Mononuclear cell (primary cell): Measurements from ENCODE around the gene TBC1D4. TPM values are rescaled to one million over a fixed set of nuclear protein-coding genes. Genes with fewer than 3 reads are reported as not detected.
"Not testable (repeated sequence)": the region's sequence is repeated elsewhere in the genome, so short reads cannot be mapped to it uniquely, and the experiment has no call there.

Experiments
- H3K27me3 ChIP-seq: 2 replicates; pipeline ENCODE4 v1.6.0; 2011; ENCODE audit warnings: low read length, control low read depth; ENCODE audit not compliant: insufficient read depth
- H3K4me1 ChIP-seq: 2 replicates; pipeline ENCODE4 v1.5.1; 2011; ENCODE audit warnings: mild to moderate bottlenecking, low read length, control low read depth; ENCODE audit not compliant: insufficient read depth
- H3K4me3 ChIP-seq: 2 replicates; pipeline ENCODE4 v1.5.1; 2011; ENCODE audit warnings: mild to moderate bottlenecking, low read length, moderate library complexity
- H3K9me3 ChIP-seq: 2 replicates; pipeline ENCODE4 v1.5.1; 2011; ENCODE audit warnings: low read depth, mild to moderate bottlenecking, control low read depth, low read length
- total RNA-seq: library from RNA; depleted of rRNA; stranded (reverse); fragments of >200 nt; gene quantifications from one replicate; pipeline ENCODE4 v1.2.3, GENCODE V29; 2012

Gene TBC1D4
- total RNA-seq, 1 donor = 34.5 TPM

DNA sequence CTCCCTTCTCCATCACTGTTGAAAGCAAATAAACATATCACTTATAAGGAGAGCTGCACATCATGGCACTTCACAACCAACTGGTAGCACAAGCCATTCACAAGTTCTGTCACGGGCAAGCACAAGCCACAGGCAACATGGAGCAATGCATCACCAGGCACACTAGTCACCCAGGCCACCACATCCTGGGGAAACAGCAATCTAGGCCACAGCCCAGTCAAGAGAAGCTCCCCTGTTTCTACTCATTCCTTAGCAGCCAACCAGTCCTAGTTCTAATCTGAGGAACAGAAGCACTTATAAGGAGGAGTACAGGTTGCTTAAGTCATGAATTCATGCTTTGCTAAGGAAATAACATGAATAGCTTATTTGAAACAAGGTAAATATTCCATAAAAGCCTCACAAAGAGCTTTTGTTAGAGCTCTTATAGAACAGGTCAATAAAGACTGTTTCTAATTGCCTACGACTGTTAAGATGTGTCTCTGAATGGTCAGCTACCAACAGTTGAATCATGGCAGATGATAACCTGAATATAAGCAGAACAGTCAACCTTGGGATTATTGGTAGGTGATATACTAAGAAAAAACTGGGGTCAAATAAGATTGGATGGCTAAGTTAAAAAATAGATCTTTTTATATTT is 169.0 kb downstream of the TBC1D4 start:
- Histone ChIP-seq H3K4me1 (peaks cover 9% of the 10 kb centered on the region), H3K9me3 (no peaks in the 10 kb centered on the region), H3K27me3 (no peaks in the 10 kb centered on the region), H3K4me3 (no peak overlapping the region)

DNA sequence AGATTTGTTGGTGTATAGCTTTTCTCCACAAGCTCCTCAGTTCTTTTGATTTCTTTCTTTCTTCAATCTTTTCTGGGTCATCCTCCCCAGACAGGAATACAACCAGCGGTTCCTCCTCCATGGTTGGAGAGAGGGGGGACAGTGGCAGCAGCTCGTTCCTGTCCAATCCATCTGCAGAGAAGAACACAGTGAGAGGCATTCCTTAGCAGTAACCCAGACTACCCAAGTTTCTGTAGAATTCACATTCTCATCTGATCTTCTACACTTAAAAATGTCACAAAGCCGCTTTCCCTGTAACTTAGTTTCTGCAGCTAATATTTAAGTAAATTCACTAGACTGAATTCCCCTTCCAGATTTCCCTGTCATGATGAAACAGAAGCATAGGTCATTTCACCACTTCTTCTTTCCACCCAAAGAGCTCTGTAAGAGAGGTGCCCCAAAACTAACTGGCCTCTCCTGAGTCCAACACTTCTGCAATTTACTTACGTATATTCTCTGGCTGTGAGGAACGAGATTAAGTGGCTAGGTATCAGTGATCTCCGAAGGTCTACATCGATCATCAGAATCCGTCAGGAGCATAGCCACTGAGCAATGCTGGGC is 171.9 kb downstream of the TBC1D4 start:
- H3K4me3 ChIP-seq = no peak overlapping the region
- no peaks in the 10 kb centered on the region for H3K9me3 ChIP-seq
- H3K27me3 ChIP-seq = no peaks in the 10 kb centered on the region
- H3K4me1 ChIP-seq = peaks cover 5% of the 10 kb centered on the region

DNA sequence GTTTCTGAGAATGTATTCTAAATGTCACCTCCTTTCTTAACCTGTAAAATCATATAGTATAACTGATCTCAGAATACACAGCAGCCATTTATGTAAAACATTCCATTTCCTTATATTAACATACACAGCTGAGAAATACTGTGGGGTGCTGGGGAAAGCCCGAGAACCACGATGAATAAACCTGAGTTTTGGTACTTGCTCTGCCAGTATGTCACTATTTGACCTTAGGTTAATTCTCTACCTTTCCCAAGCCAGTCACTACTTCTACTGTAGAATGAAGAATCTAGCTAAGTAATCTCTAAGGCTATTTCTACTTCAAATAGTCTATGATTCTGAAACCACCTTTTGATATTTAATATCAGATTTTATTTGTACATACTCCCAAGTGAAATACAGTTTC is 173.7 kb downstream of the TBC1D4 start:
- H3K4me1 ChIP-seq = peaks cover 5% of the 10 kb centered on the region
- no peaks in the 10 kb centered on the region for H3K9me3 ChIP-seq
- H3K4me3 ChIP-seq = no peak overlapping the region
- H3K27me3 ChIP-seq = no peaks in the 10 kb centered on the region

DNA sequence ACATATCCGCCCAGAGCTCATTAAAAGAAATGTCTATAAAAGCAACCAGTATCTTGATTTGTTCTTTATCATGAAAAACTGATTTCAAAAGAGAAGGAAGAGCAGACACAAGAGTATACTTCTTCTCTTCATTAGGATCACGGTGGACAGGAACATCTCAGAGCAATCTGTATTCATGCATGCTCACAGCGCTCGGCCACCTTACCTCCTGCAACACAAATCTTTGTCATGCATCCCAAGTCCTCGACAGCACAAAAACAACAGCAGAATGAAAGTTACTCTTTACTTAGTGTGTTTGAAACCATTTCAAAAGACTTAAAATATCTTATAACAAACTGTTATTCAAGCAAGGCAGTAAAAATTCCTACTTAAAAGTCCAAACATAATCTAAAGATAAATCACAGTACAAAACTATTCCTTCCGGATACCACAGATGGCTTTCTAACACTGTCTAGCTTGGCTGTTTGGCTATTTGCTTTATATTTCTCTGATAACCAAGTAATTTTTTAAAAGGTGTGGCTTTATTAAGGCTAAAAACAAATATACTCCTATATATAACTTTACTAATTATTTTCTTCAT is 174.5 kb downstream of the TBC1D4 start:
- Histone ChIP-seq H3K4me3 (no peak overlapping the region), H3K4me1 (no peaks in the 10 kb centered on the region), H3K27me3 (no peaks in the 10 kb centered on the region), H3K9me3 (no peaks in the 10 kb centered on the region)

DNA sequence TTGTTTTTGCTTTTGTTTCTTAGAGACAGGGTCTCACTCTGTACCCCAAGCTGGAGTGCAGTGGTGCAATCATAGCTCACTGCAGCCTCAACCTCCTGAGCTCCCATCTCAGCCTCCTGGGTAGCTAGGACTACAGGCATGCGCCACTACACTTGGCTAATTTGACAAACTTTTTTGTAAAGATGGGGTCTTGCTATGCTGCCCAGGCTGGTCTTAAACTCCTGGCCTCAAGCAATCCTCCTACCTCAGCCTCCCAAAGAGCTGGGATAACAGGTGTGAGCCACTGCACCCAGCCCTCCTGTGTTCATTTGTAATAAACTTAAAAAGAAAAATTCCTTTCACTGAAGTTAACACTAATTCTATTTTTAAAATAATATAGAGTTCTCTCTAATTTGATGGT is 175.0 kb downstream of the TBC1D4 start:
- not testable (repeated sequence) for H3K4me3 ChIP-seq

DNA sequence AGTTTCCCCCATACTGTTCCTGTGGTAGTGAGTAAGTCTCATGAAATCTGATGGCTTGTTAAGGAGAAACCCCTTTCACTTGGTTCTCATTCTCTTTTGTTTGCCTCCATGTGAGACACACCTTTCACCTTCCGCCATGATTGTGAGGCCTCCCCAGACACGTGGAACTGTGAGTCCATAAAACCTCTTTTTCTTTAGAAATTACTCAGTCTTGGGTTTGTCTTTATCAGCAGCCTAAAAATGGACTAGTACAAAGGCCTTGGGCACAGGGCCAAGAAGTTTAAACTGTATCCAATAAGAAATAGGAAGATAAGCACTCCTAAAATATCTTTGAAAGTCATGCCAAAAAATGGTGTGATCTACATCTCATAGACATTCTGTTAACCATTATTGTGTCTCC is 176.9 kb downstream of the TBC1D4 start:
- Histone ChIP-seq H3K27me3 (no peaks in the 10 kb centered on the region), H3K9me3 (no peaks in the 10 kb centered on the region), H3K4me1 (no peaks in the 10 kb centered on the region), H3K4me3 (no peak overlapping the region)

More for the DNA sequence above, 175.0 kb downstream of the TBC1D4 start:
- not testable (repeated sequence) for H3K9me3 ChIP-seq, H3K27me3 ChIP-seq, H3K4me1 ChIP-seq

DNA sequence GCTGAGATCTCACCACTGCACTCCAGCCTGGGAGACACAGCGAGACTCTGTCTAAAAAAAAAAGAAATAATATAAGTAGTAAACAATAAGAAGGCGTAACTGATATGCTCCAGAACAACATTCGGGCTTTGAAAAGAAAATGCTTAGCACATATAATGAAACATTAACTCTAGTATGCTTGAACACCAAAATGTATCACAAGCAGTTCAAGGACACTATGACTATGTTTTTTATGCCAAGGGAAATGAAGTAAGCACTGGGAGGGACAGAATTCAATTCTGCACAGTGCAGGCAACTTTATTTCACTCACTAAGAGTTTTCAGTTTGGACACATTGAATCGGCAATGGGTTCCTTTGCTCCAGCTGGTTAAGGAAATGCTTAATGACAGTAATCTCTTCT is 178.7 kb downstream of the TBC1D4 start:
- H3K4me1 ChIP-seq = no peaks in the 10 kb centered on the region
- no peaks in the 10 kb centered on the region for H3K27me3 ChIP-seq
- no peaks in the 10 kb centered on the region for H3K9me3 ChIP-seq
- no peak overlapping the region for H3K4me3 ChIP-seq

DNA sequence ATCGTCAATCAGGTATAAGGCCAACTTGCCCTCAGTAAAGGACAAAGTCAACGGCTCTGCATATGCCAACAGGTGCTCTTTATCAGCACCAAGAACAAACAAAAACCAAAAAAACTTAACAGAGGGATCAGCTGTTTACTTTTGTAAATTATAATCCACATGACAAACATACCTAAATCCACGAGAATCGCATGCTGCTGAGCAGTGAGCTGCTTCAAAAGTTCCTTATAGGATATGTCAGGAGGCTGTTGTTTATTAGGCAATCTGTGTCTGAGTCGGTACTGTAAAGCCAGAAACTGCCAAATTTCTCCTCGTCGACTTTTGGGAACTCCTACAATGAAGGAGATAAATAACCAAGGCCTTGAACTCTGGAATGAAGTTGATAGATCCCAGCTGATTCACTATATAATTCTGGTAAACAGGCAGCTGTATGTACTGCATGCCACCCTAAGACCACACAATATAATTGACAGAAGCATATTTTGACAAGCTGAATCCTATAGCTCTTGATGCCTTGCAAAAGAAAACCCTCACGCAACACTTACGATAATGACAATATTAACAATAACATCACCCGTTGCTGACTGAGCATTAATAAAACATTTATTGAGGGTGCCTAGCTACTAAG is 179.8 kb downstream of the TBC1D4 start:
- no peaks in the 10 kb centered on the region for H3K4me1 ChIP-seq
- H3K4me3 ChIP-seq = no peak overlapping the region
- H3K27me3 ChIP-seq = no peaks in the 10 kb centered on the region
- no peaks in the 10 kb centered on the region for H3K9me3 ChIP-seq

DNA sequence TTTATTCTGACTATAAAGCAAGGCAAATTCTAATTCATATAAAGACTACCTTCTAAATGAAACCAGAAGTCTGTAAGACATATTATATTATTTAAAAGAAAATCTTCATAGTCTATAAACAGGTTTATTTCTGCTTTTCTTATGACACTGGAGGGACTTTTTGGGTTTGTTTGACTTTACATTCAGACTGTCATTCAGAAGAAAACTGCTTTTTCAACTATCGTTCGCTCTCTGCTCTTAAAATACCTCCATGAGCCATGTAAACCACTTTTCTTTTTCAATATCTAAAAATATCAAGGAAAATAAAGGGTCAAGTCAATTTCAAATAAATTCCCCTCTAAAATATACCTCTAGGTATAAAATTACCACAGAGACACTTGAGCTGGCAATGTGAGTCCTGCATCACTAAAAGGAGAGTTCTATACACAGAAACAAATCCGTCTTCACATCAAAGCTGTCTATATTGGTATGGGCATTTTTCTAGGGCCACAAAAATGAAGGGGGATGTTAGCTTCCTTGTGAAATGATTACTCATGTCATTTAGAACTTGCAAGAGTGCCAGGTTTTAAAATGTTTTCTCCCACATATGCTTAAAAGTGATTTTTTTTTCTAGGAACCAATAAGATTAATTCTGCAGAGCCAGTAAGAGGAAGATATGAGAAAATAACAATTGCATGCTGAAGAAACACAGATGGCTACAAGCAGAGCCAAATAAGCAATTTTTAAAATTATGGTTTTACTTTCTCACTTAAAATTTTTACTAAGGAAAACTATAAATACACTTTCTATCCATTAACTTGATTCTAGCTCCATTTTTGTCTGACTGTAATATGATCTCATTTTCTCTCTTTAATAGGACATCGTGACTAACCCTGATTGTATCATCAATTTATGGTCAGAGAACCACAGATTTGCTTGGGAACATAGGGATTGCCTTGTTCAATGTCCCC is 181.8 kb downstream of the TBC1D4 start:
- H3K4me1 ChIP-seq = no peaks in the 10 kb centered on the region
- no peaks in the 10 kb centered on the region for H3K9me3 ChIP-seq
- no peaks in the 10 kb centered on the region for H3K27me3 ChIP-seq
- H3K4me3 ChIP-seq = no peak overlapping the region

DNA sequence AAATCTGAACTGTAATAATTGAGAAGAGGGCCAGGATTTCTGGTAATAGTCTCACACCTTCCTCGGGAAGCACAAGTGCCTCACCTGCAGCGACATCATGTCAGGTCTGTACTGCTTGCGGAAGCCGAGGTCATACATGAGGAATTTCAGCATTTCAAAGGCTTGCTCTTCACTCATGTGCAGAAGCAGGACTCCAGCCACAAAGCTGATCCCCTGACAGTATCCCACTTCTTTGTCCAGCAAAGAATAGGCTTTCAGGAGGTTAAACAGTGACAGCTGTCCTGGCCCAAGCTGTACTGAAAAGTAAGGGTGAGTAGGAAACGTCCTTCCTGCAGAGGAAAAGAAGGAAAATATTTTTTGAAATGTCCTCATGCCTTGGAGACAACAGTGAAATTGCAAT is 182.7 kb downstream of the TBC1D4 start:
- no peak overlapping the region for H3K4me3 ChIP-seq
- no peaks in the 10 kb centered on the region for H3K27me3 ChIP-seq
- no peaks in the 10 kb centered on the region for H3K4me1 ChIP-seq
- H3K9me3 ChIP-seq = no peaks in the 10 kb centered on the region

DNA sequence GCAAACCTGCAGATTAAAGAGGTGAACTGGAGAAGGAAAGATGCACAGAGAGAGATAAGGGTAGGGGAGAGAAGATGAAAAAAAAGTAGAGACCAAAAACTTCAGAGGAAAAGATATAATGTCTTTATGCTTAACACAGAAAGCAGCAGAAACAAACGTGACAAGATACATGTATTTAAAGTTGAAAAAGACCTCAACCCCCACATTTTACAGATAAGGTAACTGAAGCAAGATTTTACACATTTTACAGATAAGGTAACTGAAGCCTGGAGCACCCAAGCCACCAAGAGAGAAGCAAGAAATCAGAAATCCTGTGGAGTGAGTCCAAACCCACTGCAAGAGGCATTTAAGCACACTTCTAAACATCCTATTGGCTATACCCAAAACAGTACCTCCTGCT is 185.3 kb downstream of the TBC1D4 start:
- Histone ChIP-seq H3K4me1 (no peaks in the 10 kb centered on the region), H3K27me3 (no peaks in the 10 kb centered on the region), H3K4me3 (no peak overlapping the region), H3K9me3 (no peaks in the 10 kb centered on the region)

DNA sequence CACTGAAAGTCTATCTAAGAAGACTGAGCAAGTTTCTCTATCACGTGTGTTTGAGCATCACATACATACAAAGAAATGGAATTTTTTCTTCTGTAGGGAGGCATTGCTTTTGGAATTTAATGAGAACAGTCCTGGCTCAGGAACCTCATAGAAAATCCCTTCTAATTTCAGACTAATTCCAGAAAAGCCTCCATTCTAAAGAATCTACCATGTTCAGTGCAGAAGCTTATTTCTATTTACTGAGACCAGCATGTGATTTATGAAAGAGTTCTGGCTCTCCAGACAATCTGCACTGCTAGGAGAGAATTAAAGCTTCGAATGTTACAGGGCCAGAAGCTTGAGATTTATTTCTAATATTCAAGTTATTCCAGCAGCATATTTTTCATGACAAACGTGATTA is 186.8 kb downstream of the TBC1D4 start:
- Histone ChIP-seq H3K4me1 (no peaks in the 10 kb centered on the region), H3K9me3 (no peaks in the 10 kb centered on the region), H3K27me3 (no peaks in the 10 kb centered on the region), H3K4me3 (no peak overlapping the region)

DNA sequence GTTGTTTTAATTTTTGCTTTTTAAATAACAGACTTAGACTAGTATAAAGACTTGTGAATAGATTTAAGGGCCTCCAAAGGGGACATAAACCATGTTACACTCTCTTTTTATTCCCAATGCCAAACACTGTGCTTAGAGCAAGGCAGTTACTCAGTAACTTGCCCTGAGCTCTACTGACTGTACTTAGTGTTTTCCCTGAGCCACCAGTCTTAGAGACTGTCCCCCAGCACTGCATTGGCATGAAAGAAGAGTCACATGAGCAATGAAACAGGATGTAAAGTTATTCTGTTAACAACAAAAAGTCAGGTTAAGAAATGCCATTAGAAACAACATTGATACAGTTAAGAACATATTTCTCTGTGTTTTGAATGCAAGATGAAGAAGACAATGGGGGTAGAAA is 187.9 kb downstream of the TBC1D4 start:
- Histone ChIP-seq H3K4me1 (no peaks in the 10 kb centered on the region), H3K4me3 (no peak overlapping the region), H3K9me3 (no peaks in the 10 kb centered on the region), H3K27me3 (no peaks in the 10 kb centered on the region)

DNA sequence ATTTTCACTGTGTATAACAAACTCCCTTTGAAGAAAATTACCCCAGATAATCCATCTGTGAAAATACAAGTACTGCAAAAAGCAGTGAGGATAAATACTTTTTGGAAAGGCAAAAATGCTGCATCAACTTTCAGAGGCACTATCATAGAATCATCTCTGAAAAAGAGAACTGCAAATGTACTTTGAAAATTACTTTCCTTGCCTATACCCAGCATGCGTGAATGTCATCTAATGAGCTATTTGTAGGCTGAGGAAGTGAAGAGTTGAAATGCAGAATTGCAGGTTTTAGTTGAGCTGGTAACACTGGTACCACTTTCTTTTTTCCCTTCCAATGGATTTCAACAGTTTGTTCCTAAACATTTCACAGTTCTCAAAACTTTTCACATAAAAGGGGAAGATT is 196.7 kb downstream of the TBC1D4 start:
- no peak overlapping the region for H3K4me3 ChIP-seq
- no peaks in the 10 kb centered on the region for H3K9me3 ChIP-seq
- H3K4me1 ChIP-seq = no peaks in the 10 kb centered on the region
- no peaks in the 10 kb centered on the region for H3K27me3 ChIP-seq
